Endothelial cell of umbilical vein (primary cell): ENCODE data around the gene CLCN3. TPM values are rescaled to one million over a fixed set of nuclear protein-coding genes. Genes with fewer than 3 reads are reported as not detected.

Experiments used
- BruUV-seq: library from RNA; stranded (reverse); fragments of 400-500 nt; replicated peaks from 2 replicates; lab custom pipeline; 2021; lab: Mats Ljungman, UMichigan
- CTCF ChIA-PET: fragments of 300-600, 350-600 bp; sonication (Branson Sonifier 250); formaldehyde crosslinking; loops from one replicate; lab custom pipeline; 2021; ENCODE audit warnings: antibody characterized with exemption, inconsistent platforms; lab: Charles Lee
- POLR2A ChIA-PET: fragments of 300-600, 350-600 bp; sonication (Branson Sonifier 250); formaldehyde crosslinking; loops from one replicate; lab custom pipeline; 2021; ENCODE audit warnings: antibody characterized with exemption, inconsistent platforms; lab: Charles Lee
- DNase-seq: peaks from one replicate; pipeline ENCODE4 v3.0.0-alpha.2; 2011; ENCODE audit warnings: low read depth, low spot score
- FAIRE-seq: peaks from 2 replicates; lab custom pipeline; 2011; peaks lifted over from hg19 to GRCh38; lab: Jason Lieb, UNC
- H2AFZ ChIP-seq: 2 replicates; pipeline ENCODE4 v1.6.0; 2012; ENCODE audit warnings: low read depth, low read length, control low read depth, inconsistent platforms
- H3K27ac ChIP-seq: 2 replicates; pipeline ENCODE4 v1.5.1; 2011; ENCODE audit warnings: low read depth, mild to moderate bottlenecking, control low read depth, low read length, moderate library complexity; ENCODE audit not compliant: insufficient read depth
- H3K27me3 ChIP-seq, 2 experiments: 2 replicates each; pipeline versions ENCODE4 v1.6.0 to v1.6.1; 2011; ENCODE audit warnings: low read length in 2 of 2, mixed read lengths in 1 of 2; ENCODE audit not compliant: control insufficient read depth in 2 of 2, insufficient read depth in 2 of 2
- H3K36me3 ChIP-seq, 2 experiments: 2 replicates in 1 of 2; 3 replicates in 1 of 2; pipeline ENCODE4 v1.5.1; 2011; ENCODE audit warnings: low read length in 2 of 2, mild to moderate bottlenecking in 1 of 2, moderate library complexity in 1 of 2; ENCODE audit not compliant: control insufficient read depth in 2 of 2, insufficient read depth in 2 of 2; ENCODE audit errors: extremely low read depth in 1 of 2
- H3K4me1 ChIP-seq: 3 replicates; pipeline ENCODE4 v1.5.1; 2011; ENCODE audit warnings: mild to moderate bottlenecking, low read length; ENCODE audit not compliant: control insufficient read depth, insufficient read depth; ENCODE audit errors: extremely low read depth
- H3K4me2 ChIP-seq: 2 replicates; pipeline ENCODE4 v1.6.1; 2011; ENCODE audit warnings: low read length, control low read depth, mixed read lengths; ENCODE audit not compliant: insufficient read depth
- H3K4me3 ChIP-seq, 3 experiments: fragments of 200-600 bp in 1 of 3; sonication (generic), shearing (Covaris generic) in 1 of 3; replicated peaks in 1 of 3; 2 replicates each; pipeline ENCODE4 v1.5.1; 2011 to 2016; ENCODE audit warnings: control low read depth in 3 of 3, low read length in 3 of 3, mild to moderate bottlenecking in 2 of 3, inconsistent platforms in 1 of 3, low read depth in 1 of 3, moderate library complexity in 1 of 3; ENCODE audit not compliant: insufficient read depth in 1 of 3
- H3K79me2 ChIP-seq: 2 replicates; pipeline ENCODE4 v1.6.0; 2012; ENCODE audit warnings: low read length, inconsistent platforms; ENCODE audit not compliant: control insufficient read depth, insufficient read depth
- H3K9ac ChIP-seq: replicated peaks from 2 replicates; pipeline ENCODE3; 2011; ENCODE audit warnings: low read length, control low read depth; ENCODE audit not compliant: insufficient read depth; ENCODE audit errors: extremely low read depth
- H3K9me1 ChIP-seq: replicated peaks from 3 replicates; pipeline ENCODE4 v1.6.0; 2011; ENCODE audit warnings: mild to moderate bottlenecking, low read length; ENCODE audit not compliant: control insufficient read depth, insufficient read depth; ENCODE audit errors: extremely low read depth
- H3K9me3 ChIP-seq: replicated peaks from 2 replicates; pipeline ENCODE4 v1.5.1; 2012; ENCODE audit warnings: low read length, inconsistent platforms; ENCODE audit not compliant: control insufficient read depth, insufficient read depth
- H4K20me1 ChIP-seq: replicated peaks from 2 replicates; pipeline ENCODE3; 2011; ENCODE audit warnings: mild to moderate bottlenecking, low read length; ENCODE audit not compliant: control insufficient read depth, insufficient read depth; ENCODE audit errors: extremely low read depth
- CTCF ChIP-seq, 2 donors: IDR thresholded peaks; 1 replicate in 1 of 2; 2 replicates in 1 of 2; pipeline ENCODE4 v1.5.1; 2011; ENCODE audit warnings: low read length in 2 of 2, mild to moderate bottlenecking in 2 of 2, moderate library complexity in 2 of 2, control low read depth in 1 of 2, inconsistent platforms in 1 of 2, low read depth in 1 of 2; ENCODE audit not compliant: insufficient read depth in 1 of 2; ENCODE audit errors: extremely low read depth in 1 of 2
- EZH2 ChIP-seq: IDR thresholded peaks from 2 replicates; pipeline ENCODE4 v1.6.1; 2012; ENCODE audit warnings: borderline replicate concordance, low read depth, mild to moderate bottlenecking, moderate library complexity, low read length, inconsistent platforms; ENCODE audit not compliant: severe bottlenecking
- FOS ChIP-seq: IDR thresholded peaks from 2 replicates; pipeline ENCODE4 v1.6.1; 2011; ENCODE audit warnings: mild to moderate bottlenecking, low read length, moderate library complexity, borderline replicate concordance; ENCODE audit not compliant: insufficient read depth
- GATA2 ChIP-seq: IDR thresholded peaks from 2 replicates; pipeline ENCODE4 v1.7.0; 2011; ENCODE audit warnings: low read depth, mild to moderate bottlenecking, moderate library complexity, mixed read lengths, low read length; ENCODE audit not compliant: insufficient read length, insufficient read depth
- JUN ChIP-seq: IDR thresholded peaks from 2 replicates; pipeline ENCODE4 v1.6.1; 2011; ENCODE audit warnings: borderline replicate concordance, low read depth; ENCODE audit not compliant: insufficient read length, insufficient read depth
- MAX ChIP-seq: IDR thresholded peaks from 2 replicates; pipeline ENCODE4 v1.6.1; 2011; ENCODE audit not compliant: insufficient read depth, insufficient read length
- MYC ChIP-seq: IDR thresholded peaks from one replicate; pipeline ENCODE4 v1.6.1; 2011; ENCODE audit warnings: mild to moderate bottlenecking, low read depth, low read length
- POLR2A ChIP-seq: IDR thresholded peaks from 2 replicates; pipeline ENCODE4 v1.6.1; 2012; ENCODE audit warnings: low read depth, mild to moderate bottlenecking, control low read depth, low read length
- POLR2AphosphoS5 ChIP-seq: IDR thresholded peaks from 2 replicates; pipeline ENCODE4 v1.6.1; 2012; ENCODE audit warnings: low read depth, mild to moderate bottlenecking, control low read depth, low read length, moderate library complexity; ENCODE audit not compliant: insufficient read depth
- dilution Hi-C: fragments of 300-500 bp; cut with MboI; formaldehyde crosslinking; loops from one replicate; pipeline ENCODE4 v1.15.0; 2019; ENCODE audit warnings: low sequenced_read_pairs; ENCODE audit not compliant: extremely low pct_ligation_motif_present
- intact Hi-C: fragments of 100-400 bp; cut with micrococcal nuclease; formaldehyde crosslinking; loops from one replicate; pipeline ENCODE4 v1.10.0; 2022
- polyA plus RNA-seq, 4 experiments: library from polyadenylated mRNA; depleted of rRNA in 3 of 4; stranded (reverse) in 3 of 4; unstranded in 1 of 4; fragments of >200 nt; gene quantifications; 2 replicates each; pipeline versions ENCODE4 v1.2.1 to v1.2.3, GENCODE V29; 2011 to 2012; ENCODE audit warnings: missing spikeins in 1 of 4
- total RNA-seq: library from RNA; stranded (reverse); gene quantifications from 2 replicates; pipeline ENCODE4 v1.2.3, GENCODE V29; 2021

Gene CLCN3
- total and polyA plus RNA-seq, 2 donors (not counting 3 experiments of a cell fraction or from before 2014, with no cell fraction given) = 16.5 to 51.4 TPM

- intact Hi-C loops (no loop called here), dilution Hi-C loops (no loop called here)
- Histone ChIP-seq H3K27ac (no peak overlapping the region), H3K27me3 (no peaks in the 10 kb centered on the region), H3K4me1 (no peaks in the 10 kb centered on the region), H3K79me2 (no peaks in the 10 kb centered on the region), H4K20me1 (no peaks in the 10 kb centered on the region), H3K9ac (no peak overlapping the region), H3K4me2 (no peak overlapping the region), H2AFZ (no peak overlapping the region), H3K36me3 (peaks cover 0 to 2% of the 10 kb centered on the region in 2 experiments), H3K9me1 (no peaks in the 10 kb centered on the region), H3K9me3 (no peaks in the 10 kb centered on the region), H3K4me3 (no peak overlapping the region)
- no peak for FAIRE-seq
- POLR2A ChIA-PET = no interaction called here
- CTCF ChIA-PET = interaction anchor here (1.5 to 2.2 kb wide), 3 partner anchors 9 to 102 kb away, joined by 3 to 6 read pairs (median 4); partner anchors contain the start of gene NEK1
- no TSS peak for BruUV-seq
- no peak for DNase-seq
- TF ChIP-seq MYC (no peak), FOS (no peak), EZH2 (no peak), POLR2AphosphoS5 (no peak), JUN (no peak), GATA2 (no peak), POLR2A (no peak), MAX (no peak), CTCF (IDR thresholded peaks at IDR 0.05; ENCODE audit: extremely low read depth in 1 of 2, insufficient read depth in 1 of 2, low read depth in 1 of 2, low read length in 2 of 2) (no peak)
Observed at GRCh38 chr4:169689681-169690080, 69.3 kb downstream of the CLCN3 start.
